IMR-90 (cell line): ENCODE results near the gene HAS3. TPM values are rescaled to one million over a fixed set of nuclear protein-coding genes. Genes with fewer than 3 reads are reported as not detected.

Source experiments
- ATAC-seq: fragments of 200-7000 bp; cut with Tn5 transposase; 2 replicates; pipeline ENCODE4 v1.9.1; 2020; ENCODE audit warnings: low read depth, mild to moderate bottlenecking, moderate library complexity
- BruUV-seq: library from RNA; stranded (reverse); fragments of 400-500 nt; replicated peaks from 2 replicates; lab custom pipeline; 2021; lab: Mats Ljungman, UMichigan
- CTCF ChIA-PET: fragments of 300-600 bp; formaldehyde crosslinking; extraction: SDS; loops from one replicate; lab custom pipeline; 2021; ENCODE audit warnings: antibody characterized with exemption; lab: Yijun Ruan, JAX
- POLR2A ChIA-PET: fragments of 300-600 bp; sonication (Branson Sonifier 250); formaldehyde crosslinking; loops from one replicate; lab custom pipeline; 2022; ENCODE audit warnings: antibody characterized with exemption; ENCODE audit not compliant: unreplicated experiment; lab: Charles Lee
- DNase-seq: peaks from one replicate; pipeline ENCODE4 v3.0.0; 2013
- H2AFZ ChIP-seq: replicated peaks from 2 replicates; pipeline ENCODE3; 2013; ENCODE audit warnings: low read length, mild to moderate bottlenecking; ENCODE audit not compliant: poor library complexity
- H2AK5ac ChIP-seq: 2 replicates; pipeline ENCODE4 v1.6.1; 2013; ENCODE audit warnings: low read depth, low read length, inconsistent platforms
- H2AK9ac ChIP-seq: replicated peaks from 2 replicates; pipeline ENCODE3; 2013; ENCODE audit warnings: mild to moderate bottlenecking, low read depth, low read length, moderate library complexity; ENCODE audit not compliant: poor library complexity
- H2BK120ac ChIP-seq: 2 replicates; pipeline ENCODE4 v1.6.1; 2013; ENCODE audit warnings: low read depth, low read length, inconsistent platforms
- H2BK15ac ChIP-seq: 3 replicates; pipeline ENCODE4 v1.6.1; 2013; ENCODE audit warnings: low read depth, low read length, inconsistent platforms
- H2BK20ac ChIP-seq: 2 replicates; pipeline ENCODE4 v1.6.1; 2013; ENCODE audit warnings: low read depth, mild to moderate bottlenecking, inconsistent platforms, low read length, moderate library complexity
- H2BK5ac ChIP-seq: 2 replicates; pipeline ENCODE4 v1.6.1; 2013; ENCODE audit warnings: mild to moderate bottlenecking, low read depth, low read length, inconsistent platforms; ENCODE audit not compliant: poor library complexity, severe bottlenecking
- H3K14ac ChIP-seq: replicated peaks from 2 replicates; pipeline ENCODE4 v1.6.1; 2013; ENCODE audit warnings: low read depth, low read length, inconsistent platforms
- H3K18ac ChIP-seq: 2 replicates; pipeline ENCODE4 v1.6.1; 2013; ENCODE audit warnings: low read depth, low read length, control low read depth
- H3K23ac ChIP-seq: 2 replicates; pipeline ENCODE4 v1.6.1; 2013; ENCODE audit warnings: low read depth, low read length, inconsistent platforms
- H3K27ac ChIP-seq: 2 replicates; pipeline ENCODE4 v1.5.1; 2013; ENCODE audit warnings: mild to moderate bottlenecking, control low read depth, low read length; ENCODE audit not compliant: insufficient read depth
- H3K27me3 ChIP-seq: 2 replicates; pipeline ENCODE4 v1.6.1; 2013; ENCODE audit warnings: low read length; ENCODE audit not compliant: control insufficient read depth, insufficient read depth
- H3K36me3 ChIP-seq: 2 replicates; pipeline ENCODE4 v1.6.1; 2013; ENCODE audit warnings: low read length, mixed read lengths; ENCODE audit not compliant: control insufficient read depth, insufficient read depth
- H3K4ac ChIP-seq: 2 replicates; pipeline ENCODE4 v1.6.1; 2013; ENCODE audit warnings: low read depth, low read length, inconsistent platforms
- H3K4me1 ChIP-seq: 2 replicates; pipeline ENCODE4 v1.6.1; 2013; ENCODE audit warnings: low read length, mixed read lengths; ENCODE audit not compliant: control insufficient read depth, insufficient read depth
- H3K4me2 ChIP-seq: 2 replicates; pipeline ENCODE4 v1.6.1; 2013; ENCODE audit warnings: low read depth, mild to moderate bottlenecking, control low read depth, low read length, moderate library complexity
- H3K4me3 ChIP-seq: 2 replicates; pipeline ENCODE4 v1.5.1; 2013; ENCODE audit warnings: low read depth, mild to moderate bottlenecking, control low read depth, low read length, moderate library complexity; ENCODE audit not compliant: insufficient read depth
- H3K56ac ChIP-seq: 2 replicates; pipeline ENCODE4 v1.6.1; 2013; ENCODE audit warnings: low read length, inconsistent platforms; ENCODE audit not compliant: insufficient read depth; ENCODE audit errors: extremely low read depth
- H3K79me1 ChIP-seq, 2 experiments: 2 replicates each; pipeline ENCODE4 v1.6.1; 2013; ENCODE audit warnings: low read length in 2 of 2, inconsistent platforms in 1 of 2, low read depth in 1 of 2
- H3K9ac ChIP-seq: 2 replicates; pipeline ENCODE4 v1.6.1; 2013; ENCODE audit warnings: low read depth, low read length, control low read depth
- H3K9me1 ChIP-seq: 2 replicates; pipeline ENCODE4 v1.6.1; 2013; ENCODE audit warnings: low read length, inconsistent platforms; ENCODE audit not compliant: insufficient read depth
- H3K9me3 ChIP-seq: 2 replicates; pipeline ENCODE4 v1.6.1; 2013; ENCODE audit warnings: low read length; ENCODE audit not compliant: control insufficient read depth, insufficient read depth
- H4K20me1 ChIP-seq: 2 replicates; pipeline ENCODE4 v1.6.1; 2013; ENCODE audit warnings: low read length, inconsistent platforms; ENCODE audit not compliant: insufficient read depth
- H4K5ac ChIP-seq: 2 replicates; pipeline ENCODE4 v1.6.1; 2013; ENCODE audit warnings: mild to moderate bottlenecking, low read depth, low read length, control low read depth
- H4K8ac ChIP-seq, 2 experiments: 2 replicates each; pipeline ENCODE4 v1.6.1; 2013; ENCODE audit warnings: low read depth in 2 of 2, low read length in 2 of 2, control low read depth in 1 of 2, inconsistent platforms in 1 of 2
- H4K91ac ChIP-seq: 2 replicates; pipeline ENCODE4 v1.6.1; 2013; ENCODE audit warnings: low read depth, low read length, inconsistent platforms; ENCODE audit not compliant: insufficient read depth
- NFE2L2 ChIP-seq: fragments of 150-350 bp; IDR thresholded peaks from 2 replicates; pipeline ENCODE4 v1.6.1; 2016; ENCODE audit warnings: low read depth, mild to moderate bottlenecking, low read length
- WGBS, 2 experiments: methylation state at CpG; one replicate each; pipeline versions ENCODE4 v1.1.5 to v1.1.7; 2013; ENCODE audit warnings: missing lambda C conversion rate in 2 of 2; ENCODE audit not compliant: insufficient read length in 1 of 2; ENCODE audit errors: extremely low coverage in 2 of 2; 5-methylcytosine and 5-hydroxymethylcytosine counted together
- dilution Hi-C: fragments of 300-500 bp; cut with HindIII; formaldehyde crosslinking; loops from one replicate; pipeline ENCODE4 v1.14.3; 2018; ENCODE audit warnings: low sequenced_read_pairs; ENCODE audit not compliant: unreplicated experiment
- in situ Hi-C: fragments of 300-500 bp; cut with MboI; formaldehyde crosslinking; loops from 3 replicates; pipeline ENCODE4 v1.14.3; 2019; ENCODE audit warnings: low sequenced_read_pairs, inconsistent platforms, mixed read lengths
- intact Hi-C: fragments of 100-400 bp; cut with micrococcal nuclease; formaldehyde crosslinking; loops from 2 replicates; pipeline ENCODE4 v1.10.0; 2022
- polyA plus RNA-seq, 3 experiments: library from polyadenylated mRNA; depleted of rRNA; stranded (reverse); fragments of >200 nt; gene quantifications; 2 replicates each; pipeline ENCODE4 v1.2.3, GENCODE V29; 2012; ENCODE audit warnings: low replicate concordance in 1 of 3
- total RNA-seq: library from RNA; depleted of rRNA; stranded (reverse); fragments of >200 nt; gene quantifications from 2 replicates; pipeline ENCODE4 v1.2.3, GENCODE V29; 2012

The HAS3 gene
- total and polyA plus RNA-seq, 2 of the 4 experiments (the other 2 are of a cell fraction): 0.36 to 0.97 TPM

DNA sequence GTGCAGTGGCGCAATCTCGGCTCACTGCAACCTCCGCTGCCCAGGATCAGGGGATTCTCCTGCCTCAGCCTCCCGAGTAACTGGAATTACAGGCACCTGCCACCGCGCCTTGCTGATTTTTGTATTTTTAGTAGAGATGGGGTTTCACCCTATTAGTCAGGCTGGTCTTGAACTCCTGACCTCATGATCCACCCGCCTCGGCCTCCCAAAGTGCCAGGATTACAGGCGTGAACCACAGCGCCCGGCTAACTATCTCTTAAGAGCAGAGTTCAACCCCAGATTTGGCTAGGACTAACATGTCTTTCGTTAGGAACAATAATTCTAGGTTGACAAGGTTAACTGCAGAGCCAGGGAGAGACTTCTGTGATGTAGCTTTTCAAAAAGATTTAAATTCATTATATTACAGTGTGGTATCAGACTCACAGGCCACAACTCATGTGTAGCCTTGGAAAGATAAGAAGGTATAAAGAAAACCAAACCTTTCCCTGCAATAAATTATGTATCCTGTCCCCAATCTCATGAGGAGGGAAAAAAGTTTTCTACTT, 22.6 kb downstream of the HAS3 start:
- H2AK9ac ChIP-seq: no peak overlapping the region
- no CpG with 5 or more reads among the region's 12 CpGs for WGBS, 2 experiments
- H3K9me3 ChIP-seq: no peaks in the 10 kb centered on the region
- H3K36me3 ChIP-seq: peaks cover 3% of the 10 kb centered on the region
- H3K27me3 ChIP-seq: no peaks in the 10 kb centered on the region
- no peak for DNase-seq
- peaks cover 46% of the 10 kb centered on the region for H4K20me1 ChIP-seq
- BruUV-seq: no TSS peak
- no peak overlapping the region for H2BK120ac ChIP-seq
- POLR2A ChIA-PET: no interaction called here
- H3K4me1 ChIP-seq: no peaks in the 10 kb centered on the region
- H3K79me1 ChIP-seq: peaks cover 18 to 60% of the 10 kb centered on the region in 2 experiments; a peak in 3 of 4 replicates
- H3K27ac ChIP-seq: no peak overlapping the region
- no peaks in the 10 kb centered on the region; the same call in 1 of the 2 replicates for H3K9me1 ChIP-seq
- no peak overlapping the region for H3K14ac ChIP-seq
- H2AFZ ChIP-seq: no peak overlapping the region
- H4K8ac ChIP-seq: no peak overlapping the region
- no peak overlapping the region for H2BK20ac ChIP-seq
- no peak overlapping the region for H2AK5ac ChIP-seq
- no peak overlapping the region for H3K56ac ChIP-seq
- CTCF ChIA-PET: no interaction called here
- H3K18ac ChIP-seq: no peak overlapping the region
- no peak overlapping the region for H3K23ac ChIP-seq
- H3K4me2 ChIP-seq: no peak overlapping the region
- dilution Hi-C loops: no loop called here
- no peak for TF ChIP-seq NFE2L2
- H2BK5ac ChIP-seq: no peak overlapping the region
- H3K4me3 ChIP-seq: no peak overlapping the region
- H4K5ac ChIP-seq: no peak overlapping the region
- in situ Hi-C loops: no loop called here
- H4K91ac ChIP-seq: no peak overlapping the region
- ATAC-seq: no peak
- no peak overlapping the region for H3K4ac ChIP-seq
- no peak overlapping the region for H3K9ac ChIP-seq
- intact Hi-C loops: loop anchor here (10.0 kb wide), 1 partner anchor 533 kb away; no protein-coding TSS in a partner anchor
- H2BK15ac ChIP-seq: no peak overlapping the region
